ENCODE measurements around the gene CRYBG2. TPM values are rescaled to one million over a fixed set of nuclear protein-coding genes. Genes with fewer than 3 reads are reported as not detected.
A peak's percentile ranks its signal among the peaks of the same experiment; 100 is the strongest.

Gene CRYBG2
- total and polyA plus RNA-seq, 2 of the 13 experiments (the other 11 are each of a cell fraction or from before 2014, with no cell fraction given) = 1.3 to 2.9 TPM

GRCh38 chr1:26351590-26352337 lies 2.2 kb downstream of the CRYBG2 start (continued):
- peak; percentile 98 for TF ChIP-seq ZNF646 (CRISPR knock-in tag; IDR thresholded peaks at IDR 0.05)
- TF ChIP-seq ZNF296 (CRISPR knock-in tag; conservative IDR thresholded peaks at IDR 0.05) = no peak; the same call in 1 of the 2 replicates
- 0 out of 2 replicates have a peak, but pooled peaks have one; percentile 24 for TF ChIP-seq ETV5 (CRISPR knock-in tag; IDR thresholded peaks at IDR 0.05; ENCODE audit: borderline replicate concordance)
- no peak for TF ChIP-seq NFE2L2 (IDR thresholded peaks at IDR 0.05; ENCODE audit: low read length)
- TF ChIP-seq RXRA (CRISPR knock-in tag; IDR thresholded peaks at IDR 0.05) = peak; percentile 88
- no peak for TF ChIP-seq PHB2 (IDR thresholded peaks at IDR 0.05; ENCODE audit: partially characterized antibody)
- TF ChIP-seq JUN (CRISPR knock-in tag; IDR thresholded peaks at IDR 0.05) = peak; percentile 99
- TF ChIP-seq ZNF530 (CRISPR knock-in tag; IDR thresholded peaks at IDR 0.05; ENCODE audit: low read depth) = no peak
- TF ChIP-seq ZNF264 (CRISPR knock-in tag; IDR thresholded peaks at IDR 0.05) = 0 out of 2 replicates have a peak, but pooled peaks have one; percentile 34
- TF ChIP-seq RORA (CRISPR knock-in tag; IDR thresholded peaks at IDR 0.05) = no peak
- TF ChIP-seq NFYB (CRISPR knock-in tag; IDR thresholded peaks at IDR 0.05) = peak; percentile 69
- no peak for TF ChIP-seq HMG20B (CRISPR knock-in tag; conservative IDR thresholded peaks at IDR 0.05)
- no peak for TF ChIP-seq EEA1 (CRISPR knock-in tag; IDR thresholded peaks at IDR 0.05; ENCODE audit: borderline replicate concordance)
- TF ChIP-seq ZNF17 (CRISPR knock-in tag; IDR thresholded peaks at IDR 0.05) = peak; percentile 65; the same call in 1 of the 2 replicates
- TF ChIP-seq THAP9 (CRISPR knock-in tag; IDR thresholded peaks at IDR 0.05; ENCODE audit: borderline replicate concordance) = no peak
- no peak for TF ChIP-seq MAFF (IDR thresholded peaks at IDR 0.05; ENCODE audit: low read depth, low read length)
- TF ChIP-seq IKZF5 (CRISPR knock-in tag; IDR thresholded peaks at IDR 0.05) = peak; percentile 24; the same call in 1 of the 2 replicates
- TF ChIP-seq KLF11 (CRISPR knock-in tag; IDR thresholded peaks at IDR 0.05) = no peak
- no peak for TF ChIP-seq NFKBIZ (CRISPR knock-in tag; IDR thresholded peaks at IDR 0.05)
